ENCODE results near the gene OR5K2. TPM values are rescaled to one million over a fixed set of nuclear protein-coding genes. Genes with fewer than 3 reads are reported as not detected.

OR5K2 gene
- total RNA-seq, 6 donors from 2014 or later = not detected

Small RNAs within 50 kb of the gene (small RNA-seq; reads per million reads assigned to genes)
- gene RPL38P4 = 0 reads per million in 4 donors

Other genes starting within 250 kb of the OR5K2 start
- not detected for gene OR5H6, start 233.4 kb upstream of the OR5K2 start, total RNA-seq
- gene OR5H2, start 215.2 kb upstream of the OR5K2 start, total RNA-seq = not detected
- not detected for gene OR5K4, start 143.8 kb upstream of the OR5K2 start, total RNA-seq
- not detected for gene OR5K3, start 107.0 kb upstream of the OR5K2 start, total RNA-seq
- not detected for gene OR5K1, start 34.5 kb upstream of the OR5K2 start, total RNA-seq
- gene CLDND1, start 25.2 kb downstream of the OR5K2 start, total RNA-seq = 10 to 100 TPM; 23.9 to 91.2 (median 70.1) TPM
- gene GPR15, start 34.3 kb downstream of the OR5K2 start, total RNA-seq = 1 to 10 TPM in 3 of 6 donors, under 1 TPM in 1, not detected in 2; 0.98 to 2.1 (median 1.1) TPM
- gene CPOX, start 95.9 kb downstream of the OR5K2 start, total RNA-seq = 10 to 100 TPM; 13.4 to 44.0 (median 23.6) TPM